NB4 (cell line): Measurements from ENCODE around the gene CYP2A13.

Source experiments
- CTCF ChIP-seq: IDR thresholded peaks from one replicate; pipeline ENCODE4 v1.5.1; 2012; ENCODE audit warnings: low read depth, low read length
- MAX ChIP-seq: IDR thresholded peaks from 2 replicates; pipeline ENCODE4 v1.6.1; 2011; ENCODE audit warnings: low read depth, low read length
- POLR2A ChIP-seq: IDR thresholded peaks from 2 replicates; pipeline ENCODE4 v1.6.1; 2011; ENCODE audit warnings: mild to moderate bottlenecking; ENCODE audit not compliant: insufficient read length; ENCODE audit errors: extremely low read depth

- TF ChIP-seq CTCF, result no peak
- TF ChIP-seq POLR2A, result no peak
- TF ChIP-seq MAX, result no peak
These were observed 25.9 kb downstream of the CYP2A13 start, which contains the start of gene CYP2F1 for GRCh38 chr19:41114132-41114531.
